Measurements from ENCODE around the gene KIF17. TPM values are rescaled to one million over a fixed set of nuclear protein-coding genes. Genes with fewer than 3 reads are reported as not detected.

KIF17 gene
- total and polyA plus RNA-seq, 2 of the 4 experiments (the other 2 are of a cell fraction), result 4.5 to 5.7 TPM

DNA sequence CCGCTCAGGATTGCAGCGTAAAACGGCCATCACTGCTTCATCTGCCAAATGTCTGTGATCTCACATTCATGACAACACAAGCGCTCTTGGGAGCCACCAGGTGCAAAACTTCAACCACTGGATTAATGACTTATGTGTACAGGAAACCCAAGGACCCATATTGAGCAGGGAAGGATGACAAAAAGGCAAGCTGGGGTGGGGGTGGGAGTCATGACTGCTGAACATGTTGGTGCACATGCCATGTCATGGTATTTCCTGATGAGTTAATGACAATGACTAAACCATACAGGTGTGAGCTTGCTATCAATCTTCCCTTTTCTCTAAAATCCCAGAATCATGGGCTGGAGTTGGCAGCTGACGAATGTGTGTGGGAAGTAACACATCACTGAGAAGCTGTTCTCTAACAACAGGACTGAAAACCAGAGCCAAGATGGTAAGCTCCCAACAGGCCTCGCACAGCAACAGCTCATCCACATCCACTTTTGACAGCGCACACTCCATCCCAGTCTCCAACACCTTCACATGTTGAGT, 17.8 kb upstream of the KIF17 start:
- BruUV-seq (replicated peaks), result no TSS peak
- Histone ChIP-seq H3K56ac (ENCODE audit: extremely low read depth, insufficient read depth, low read length) (no peak overlapping the region), H2BK5ac (ENCODE audit: low read depth, low read length, poor library complexity, severe bottlenecking) (peak overlapping the region; percentile 23), H3K18ac (ENCODE audit: low read depth, low read length) (no peak overlapping the region), H3K27ac (ENCODE audit: insufficient read depth, low read length) (no peak overlapping the region), H3K4me1 (ENCODE audit: control insufficient read depth, insufficient read depth, low read length) (peaks cover 25% of the 10 kb centered on the region), H4K8ac (ENCODE audit: low read depth in 2 of 2, low read length in 2 of 2) (peak overlapping the region in 1 of 2 experiments; percentile 4; a peak in 1 of 4 replicates), H2BK15ac (ENCODE audit: low read depth, low read length) (peak overlapping the region; percentile 36; the same call in 1 of the 3 replicates), H2BK120ac (ENCODE audit: low read depth, low read length) (peak overlapping the region; percentile 16; the same call in 1 of the 2 replicates), H3K4ac (ENCODE audit: low read depth, low read length) (peak overlapping the region; percentile 49), H4K5ac (ENCODE audit: low read depth, low read length) (0 out of 2 replicates have a peak overlapping the region, but pooled peaks have one; percentile 14), H3K27me3 (ENCODE audit: control insufficient read depth, insufficient read depth, low read length) (no peaks in the 10 kb centered on the region), H3K36me3 (ENCODE audit: control insufficient read depth, insufficient read depth, low read length) (peaks cover 10% of the 10 kb centered on the region), H2AFZ (replicated peaks; ENCODE audit: low read length, poor library complexity) (no peak overlapping the region), H3K9me1 (ENCODE audit: insufficient read depth, low read length) (peaks cover 20% of the 10 kb centered on the region), H2BK20ac (ENCODE audit: low read depth, low read length) (peak overlapping the region; percentile 43; the same call in 1 of the 2 replicates), H2AK9ac (replicated peaks; ENCODE audit: low read depth, low read length, poor library complexity) (no peak overlapping the region), H3K23ac (ENCODE audit: low read depth, low read length) (no peak overlapping the region), H3K9ac (ENCODE audit: low read depth, low read length) (no peak overlapping the region), H4K91ac (ENCODE audit: insufficient read depth, low read depth, low read length) (peak overlapping the region; percentile 52), H3K79me1 (ENCODE audit: low read depth in 1 of 2, low read length in 2 of 2) (peaks cover 13 to 40% of the 10 kb centered on the region in 2 experiments), H2AK5ac (ENCODE audit: low read depth, low read length) (peak overlapping the region; percentile 57), H3K9me3 (ENCODE audit: control insufficient read depth, insufficient read depth, low read length) (no peaks in the 10 kb centered on the region), H3K14ac (replicated peaks; ENCODE audit: low read depth, low read length) (0 out of 2 replicates have a peak overlapping the region, but pooled peaks have one; percentile 29), H4K20me1 (ENCODE audit: insufficient read depth, low read length) (no peaks in the 10 kb centered on the region; the same call in 1 of the 2 replicates), H3K4me2 (ENCODE audit: low read depth, low read length) (no peak overlapping the region), H3K4me3 (ENCODE audit: insufficient read depth, low read depth, low read length) (no peak overlapping the region)
- ATAC-seq (ENCODE audit: low read depth) (no peak), DNase-seq (peak; percentile 25)
- intact Hi-C loops (cut with micrococcal nuclease) (no loop called here), dilution Hi-C loops (cut with HindIII; ENCODE audit: low sequenced_read_pairs, unreplicated experiment) (no loop called here), in situ Hi-C loops (cut with MboI; ENCODE audit: low sequenced_read_pairs) (no loop called here)
- ChIA-PET CTCF (no interaction called here), POLR2A (ENCODE audit: unreplicated experiment) (no interaction called here)
- no peak for TF ChIP-seq MAZ (IDR thresholded peaks at IDR 0.05; ENCODE audit: borderline replicate concordance, low read depth, low read length)
- TF ChIP-seq, protein P1, sequence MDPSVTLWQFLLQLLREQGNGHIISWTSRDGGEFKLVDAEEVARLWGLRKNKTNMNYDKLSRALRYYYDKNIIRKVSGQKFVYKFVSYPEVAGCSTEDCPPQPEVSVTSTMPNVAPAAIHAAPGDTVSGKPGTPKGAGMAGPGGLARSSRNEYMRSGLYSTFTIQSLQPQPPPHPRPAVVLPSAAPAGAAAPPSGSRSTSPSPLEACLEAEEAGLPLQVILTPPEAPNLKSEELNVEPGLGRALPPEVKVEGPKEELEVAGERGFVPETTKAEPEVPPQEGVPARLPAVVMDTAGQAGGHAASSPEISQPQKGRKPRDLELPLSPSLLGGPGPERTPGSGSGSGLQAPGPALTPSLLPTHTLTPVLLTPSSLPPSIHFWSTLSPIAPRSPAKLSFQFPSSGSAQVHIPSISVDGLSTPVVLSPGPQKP (IDR thresholded peaks at IDR 0.05; ENCODE audit: borderline replicate concordance, low read depth, low read length), result no peak
- no peak for TF ChIP-seq CEBPB (IDR thresholded peaks at IDR 0.05; ENCODE audit: low read depth, low read length)
- TF ChIP-seq NFE2L2 (IDR thresholded peaks at IDR 0.05; ENCODE audit: low read depth, low read length), result no peak
- no peak for TF ChIP-seq CHD1 (IDR thresholded peaks at IDR 0.05; ENCODE audit: low read depth, low read length)
- TF ChIP-seq RCOR1 (IDR thresholded peaks at IDR 0.05; ENCODE audit: insufficient replicate concordance, low read length), result no peak
- no peak for TF ChIP-seq SMC3 (IDR thresholded peaks at IDR 0.05; ENCODE audit: low read depth, low read length)
- no peak for TF ChIP-seq MXI1 (IDR thresholded peaks at IDR 0.05; ENCODE audit: borderline replicate concordance, low read depth, low read length)
- TF ChIP-seq, protein P2, sequence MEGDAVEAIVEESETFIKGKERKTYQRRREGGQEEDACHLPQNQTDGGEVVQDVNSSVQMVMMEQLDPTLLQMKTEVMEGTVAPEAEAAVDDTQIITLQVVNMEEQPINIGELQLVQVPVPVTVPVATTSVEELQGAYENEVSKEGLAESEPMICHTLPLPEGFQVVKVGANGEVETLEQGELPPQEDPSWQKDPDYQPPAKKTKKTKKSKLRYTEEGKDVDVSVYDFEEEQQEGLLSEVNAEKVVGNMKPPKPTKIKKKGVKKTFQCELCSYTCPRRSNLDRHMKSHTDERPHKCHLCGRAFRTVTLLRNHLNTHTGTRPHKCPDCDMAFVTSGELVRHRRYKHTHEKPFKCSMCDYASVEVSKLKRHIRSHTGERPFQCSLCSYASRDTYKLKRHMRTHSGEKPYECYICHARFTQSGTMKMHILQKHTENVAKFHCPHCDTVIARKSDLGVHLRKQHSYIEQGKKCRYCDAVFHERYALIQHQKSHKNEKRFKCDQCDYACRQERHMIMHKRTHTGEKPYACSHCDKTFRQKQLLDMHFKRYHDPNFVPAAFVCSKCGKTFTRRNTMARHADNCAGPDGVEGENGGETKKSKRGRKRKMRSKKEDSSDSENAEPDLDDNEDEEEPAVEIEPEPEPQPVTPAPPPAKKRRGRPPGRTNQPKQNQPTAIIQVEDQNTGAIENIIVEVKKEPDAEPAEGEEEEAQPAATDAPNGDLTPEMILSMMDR (conservative IDR thresholded peaks at IDR 0.05; ENCODE audit: low read depth, low read length), result no peak
- TF ChIP-seq POLR2A (IDR thresholded peaks at IDR 0.05; ENCODE audit: low read depth, low read length), result no peak
- TF ChIP-seq, protein P3, sequence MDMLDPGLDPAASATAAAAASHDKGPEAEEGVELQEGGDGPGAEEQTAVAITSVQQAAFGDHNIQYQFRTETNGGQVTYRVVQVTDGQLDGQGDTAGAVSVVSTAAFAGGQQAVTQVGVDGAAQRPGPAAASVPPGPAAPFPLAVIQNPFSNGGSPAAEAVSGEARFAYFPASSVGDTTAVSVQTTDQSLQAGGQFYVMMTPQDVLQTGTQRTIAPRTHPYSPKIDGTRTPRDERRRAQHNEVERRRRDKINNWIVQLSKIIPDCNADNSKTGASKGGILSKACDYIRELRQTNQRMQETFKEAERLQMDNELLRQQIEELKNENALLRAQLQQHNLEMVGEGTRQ (IDR thresholded peaks at IDR 0.05; ENCODE audit: low read depth, low read length), result no peak
- no peak for TF ChIP-seq BHLHE40 (IDR thresholded peaks at IDR 0.05; ENCODE audit: low read depth, low read length)
- TF ChIP-seq FOS (IDR thresholded peaks at IDR 0.05; ENCODE audit: low read depth, low read length), result no peak
- TF ChIP-seq RAD21 (IDR thresholded peaks at IDR 0.05; ENCODE audit: low read length), result no peak
- TF ChIP-seq MAFK (IDR thresholded peaks at IDR 0.05; ENCODE audit: low read depth, low read length), result no peak
- 73% methylated on average over 5 of the region's 7 CpGs; no CpG with 5 or more reads in 1 of the 2 experiments for WGBS, 2 experiments (ENCODE audit: extremely low coverage in 2 of 2, insufficient read length in 1 of 2)

Data from IMR-90 (cell line).